ENCODE data around the gene NT5DC1. TPM values are rescaled to one million over a fixed set of nuclear protein-coding genes. Genes with fewer than 3 reads are reported as not detected.
"Not testable (repeated sequence)": the region's sequence is repeated elsewhere in the genome, so short reads cannot be mapped to it uniquely, and the experiment has no call there.

NT5DC1 gene
- total and polyA plus RNA-seq, 4 donors = 8.6 to 49.0 (median 22.1) TPM

DNA sequence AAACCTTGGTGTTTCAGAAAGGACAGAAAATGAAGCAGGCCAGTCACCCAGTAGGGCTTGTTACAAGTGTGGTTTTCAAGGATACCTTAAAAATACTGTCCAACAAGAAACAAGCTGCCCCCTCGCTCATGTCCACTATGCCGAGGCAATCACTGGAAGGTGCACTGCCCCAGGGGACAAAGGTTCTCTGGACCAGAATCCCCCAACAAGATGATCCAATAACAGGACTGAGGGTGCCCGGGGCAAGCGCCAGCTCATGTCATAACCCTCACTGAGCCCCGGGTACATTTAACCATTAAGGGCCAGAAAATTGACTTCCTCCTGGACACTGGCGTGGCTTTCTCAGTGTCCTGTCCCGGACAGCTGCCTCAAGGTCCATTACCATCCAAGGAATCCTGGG, 6.6 kb upstream of the NT5DC1 start:
- no peaks in the 10 kb centered on the region for H3K27me3 ChIP-seq (ENCODE audit: control insufficient read depth in 3 of 3, insufficient read depth in 3 of 3, low read length in 2 of 3)
- peaks cover 0 to 8% (median 0%) of the 10 kb centered on the region in 5 donors for H3K4me1 ChIP-seq (ENCODE audit: control insufficient read depth in 5 of 5, insufficient read depth in 5 of 5, low read length in 5 of 5)
- WGBS, 2 donors = 97 to 98% methylated on average over 7 of the region's 7 CpGs
- H3K9ac ChIP-seq (ENCODE audit: insufficient read depth in 1 of 2, low read length in 2 of 2) = no peak overlapping the region
- TF ChIP-seq, protein P1, sequence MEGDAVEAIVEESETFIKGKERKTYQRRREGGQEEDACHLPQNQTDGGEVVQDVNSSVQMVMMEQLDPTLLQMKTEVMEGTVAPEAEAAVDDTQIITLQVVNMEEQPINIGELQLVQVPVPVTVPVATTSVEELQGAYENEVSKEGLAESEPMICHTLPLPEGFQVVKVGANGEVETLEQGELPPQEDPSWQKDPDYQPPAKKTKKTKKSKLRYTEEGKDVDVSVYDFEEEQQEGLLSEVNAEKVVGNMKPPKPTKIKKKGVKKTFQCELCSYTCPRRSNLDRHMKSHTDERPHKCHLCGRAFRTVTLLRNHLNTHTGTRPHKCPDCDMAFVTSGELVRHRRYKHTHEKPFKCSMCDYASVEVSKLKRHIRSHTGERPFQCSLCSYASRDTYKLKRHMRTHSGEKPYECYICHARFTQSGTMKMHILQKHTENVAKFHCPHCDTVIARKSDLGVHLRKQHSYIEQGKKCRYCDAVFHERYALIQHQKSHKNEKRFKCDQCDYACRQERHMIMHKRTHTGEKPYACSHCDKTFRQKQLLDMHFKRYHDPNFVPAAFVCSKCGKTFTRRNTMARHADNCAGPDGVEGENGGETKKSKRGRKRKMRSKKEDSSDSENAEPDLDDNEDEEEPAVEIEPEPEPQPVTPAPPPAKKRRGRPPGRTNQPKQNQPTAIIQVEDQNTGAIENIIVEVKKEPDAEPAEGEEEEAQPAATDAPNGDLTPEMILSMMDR (IDR thresholded peaks at IDR 0.05; ENCODE audit: control extremely low read depth, extremely low read depth) = no peak
- H3K9me3 ChIP-seq (ENCODE audit: control insufficient read depth in 4 of 4, insufficient read depth in 3 of 4, low read length in 3 of 4) = peaks cover 0 to 6% (median 0%) of the 10 kb centered on the region in 4 donors
- DNase-seq (no peak), ATAC-seq (ENCODE audit: insufficient read depth, low FRiP score) (no peak)
- no peak overlapping the region for H3K4me3 ChIP-seq
- no peaks in the 10 kb centered on the region for H3K36me3 ChIP-seq (ENCODE audit: control insufficient read depth in 4 of 4, insufficient read depth in 4 of 4, low read length in 4 of 4)
- H3K27ac ChIP-seq (ENCODE audit: low read depth in 1 of 2, low read length in 1 of 2) = peak overlapping the region in 1 of 2 donors; percentile 68

DNA sequence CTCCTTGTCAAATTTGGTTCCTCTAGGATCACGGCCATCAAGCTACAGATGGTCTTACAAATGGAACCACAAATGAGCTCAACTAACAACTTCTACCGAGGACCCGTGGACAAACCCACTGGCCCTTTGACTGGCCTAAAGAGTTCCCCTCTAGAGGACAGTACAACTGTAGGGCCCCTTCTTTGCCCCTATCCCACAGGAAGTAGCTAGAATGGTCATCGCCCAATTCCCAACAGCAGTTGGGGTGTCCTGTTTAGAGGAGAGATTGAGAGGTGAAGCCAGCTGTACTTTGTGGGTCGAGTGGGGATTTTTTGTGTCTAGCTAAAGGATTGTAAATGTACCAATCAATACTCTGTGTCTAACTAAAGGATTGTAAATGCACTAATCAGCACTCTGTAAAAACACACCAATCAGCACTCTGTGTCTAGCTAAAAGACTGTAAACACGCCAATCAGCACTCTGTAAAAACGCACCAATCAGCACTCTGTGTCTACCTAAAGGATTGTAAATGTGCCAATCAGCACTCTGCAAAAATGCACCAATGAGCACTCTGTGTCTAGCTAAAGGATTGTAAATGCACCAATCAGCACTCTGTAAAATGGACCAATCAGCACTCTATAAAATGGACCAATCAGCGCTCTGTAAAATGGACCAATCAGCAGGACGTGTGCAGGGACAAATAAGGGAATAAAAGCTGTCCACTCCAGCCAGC, 4.4 kb upstream of the NT5DC1 start:
- WGBS, 2 donors = 91 to 93% methylated on average over 9 of the region's 9 CpGs
- H3K27ac ChIP-seq (ENCODE audit: low read depth in 1 of 2, low read length in 1 of 2); DNase-seq; H3K27me3 ChIP-seq (ENCODE audit: control insufficient read depth in 3 of 3, insufficient read depth in 3 of 3, low read length in 2 of 3); ATAC-seq (ENCODE audit: insufficient read depth, low FRiP score); H3K9me3 ChIP-seq (ENCODE audit: control insufficient read depth in 4 of 4, insufficient read depth in 3 of 4, low read length in 3 of 4); H3K36me3 ChIP-seq (ENCODE audit: control insufficient read depth in 4 of 4, insufficient read depth in 4 of 4, low read length in 4 of 4); H3K9ac ChIP-seq (ENCODE audit: insufficient read depth in 1 of 2, low read length in 2 of 2); H3K4me3 ChIP-seq: not testable (repeated sequence)
- H3K4me1 ChIP-seq (ENCODE audit: control insufficient read depth in 5 of 5, insufficient read depth in 5 of 5, low read length in 5 of 5) = peaks cover 0 to 15% (median under 1%) of the 10 kb centered on the region in 5 donors

DNA sequence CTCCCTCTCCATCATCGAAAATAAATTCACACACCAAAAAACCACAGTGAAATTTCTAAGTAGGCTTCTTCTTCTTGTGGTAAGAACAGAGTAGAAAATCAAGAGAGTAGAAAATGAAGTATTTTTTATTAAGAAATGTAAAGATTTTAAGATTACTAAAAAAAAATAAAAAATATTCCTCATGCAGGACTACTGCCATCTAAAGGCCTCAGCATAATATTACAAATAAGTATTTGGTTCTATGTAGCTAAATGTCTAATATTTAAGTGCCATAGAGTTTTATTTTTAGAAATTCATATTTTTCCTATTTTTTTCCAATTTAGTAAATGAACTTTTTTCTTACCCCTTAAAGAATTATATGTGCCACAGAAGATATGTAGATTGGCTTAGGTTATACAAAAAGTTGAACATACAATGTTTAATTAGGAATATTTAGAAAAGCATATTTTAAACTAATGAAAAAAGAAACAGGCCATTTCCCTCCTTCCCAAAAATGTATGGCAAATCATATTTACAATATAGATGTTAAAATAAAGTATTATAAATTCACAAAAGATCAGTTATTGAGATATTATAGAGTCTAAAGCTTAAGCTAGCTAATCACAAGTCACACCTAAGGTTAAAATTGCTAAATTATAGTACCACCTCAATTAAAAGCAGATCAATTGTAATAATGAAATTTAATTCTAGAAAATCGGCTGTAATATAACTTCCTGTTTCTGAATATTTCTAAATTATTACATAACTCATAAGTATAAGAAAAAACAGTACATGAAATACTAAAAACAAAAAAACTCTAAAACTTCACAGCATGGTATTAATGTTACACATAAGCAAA, 3.5 kb upstream of the NT5DC1 start:
- no peak overlapping the region for H3K9ac ChIP-seq (ENCODE audit: insufficient read depth in 1 of 2, low read length in 2 of 2)
- H3K4me1 ChIP-seq (ENCODE audit: control insufficient read depth in 5 of 5, insufficient read depth in 5 of 5, low read length in 5 of 5) = peaks cover 0 to 25% (median 6%) of the 10 kb centered on the region in 5 donors
- H3K27me3 ChIP-seq (ENCODE audit: control insufficient read depth in 3 of 3, insufficient read depth in 3 of 3, low read length in 2 of 3) = no peaks in the 10 kb centered on the region
- TF ChIP-seq, protein P1 (IDR thresholded peaks at IDR 0.05; ENCODE audit: control extremely low read depth, extremely low read depth) = peak; percentile 26
- 22 to 34% methylated on average over 2 of the region's 2 CpGs for WGBS, 2 donors
- no peak overlapping the region for H3K4me3 ChIP-seq
- DNase-seq (peak in 2 of 3 donors; percentile 45 to 54), ATAC-seq (ENCODE audit: insufficient read depth, low FRiP score) (no peak)
- no peak overlapping the region for H3K27ac ChIP-seq (ENCODE audit: low read depth in 1 of 2, low read length in 1 of 2)
- peaks cover 0 to 6% (median under 1%) of the 10 kb centered on the region in 4 donors for H3K36me3 ChIP-seq (ENCODE audit: control insufficient read depth in 4 of 4, insufficient read depth in 4 of 4, low read length in 4 of 4)
- H3K9me3 ChIP-seq (ENCODE audit: control insufficient read depth in 4 of 4, insufficient read depth in 3 of 4, low read length in 3 of 4) = peaks cover 0 to 6% (median 0%) of the 10 kb centered on the region in 4 donors

DNA sequence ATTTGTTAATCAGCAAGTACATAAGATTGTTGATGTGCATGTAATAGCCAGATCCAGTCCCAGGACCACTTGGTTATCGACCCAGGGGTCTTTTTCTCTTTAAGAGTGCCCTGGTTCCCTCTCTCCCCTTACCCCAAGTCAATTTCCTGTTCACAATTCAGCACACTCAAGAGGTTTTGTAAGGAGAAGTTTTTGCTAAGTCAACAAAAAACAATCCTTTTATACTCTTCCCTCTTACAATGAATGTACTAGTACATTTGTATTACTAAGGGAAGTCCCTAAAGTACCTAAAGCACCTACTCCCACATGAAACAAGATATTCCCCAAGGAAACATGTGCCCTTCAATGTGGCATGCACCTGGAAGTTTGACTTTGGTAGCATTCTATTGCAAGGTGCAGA, 1.6 kb upstream of the NT5DC1 start:
- Histone ChIP-seq H3K27me3 (ENCODE audit: control insufficient read depth in 3 of 3, insufficient read depth in 3 of 3, low read length in 2 of 3) (no peaks in the 10 kb centered on the region), H3K9ac (ENCODE audit: insufficient read depth in 1 of 2, low read length in 2 of 2) (no peak overlapping the region), H3K4me1 (ENCODE audit: control insufficient read depth in 5 of 5, insufficient read depth in 5 of 5, low read length in 5 of 5) (peaks cover 0 to 30% (median 12%) of the 10 kb centered on the region in 5 donors), H3K4me3 (no peak overlapping the region), H3K36me3 (ENCODE audit: control insufficient read depth in 4 of 4, insufficient read depth in 4 of 4, low read length in 4 of 4) (peaks cover 0 to 10% (median 3%) of the 10 kb centered on the region in 4 donors), H3K9me3 (ENCODE audit: control insufficient read depth in 4 of 4, insufficient read depth in 3 of 4, low read length in 3 of 4) (peaks cover 0 to 6% (median 0%) of the 10 kb centered on the region in 4 donors), H3K27ac (ENCODE audit: low read depth in 1 of 2, low read length in 1 of 2) (peak overlapping the region in 1 of 2 donors; percentile 41)
- no peak for ATAC-seq (ENCODE audit: insufficient read depth, low FRiP score)
- TF ChIP-seq, protein P1 (IDR thresholded peaks at IDR 0.05; ENCODE audit: control extremely low read depth, extremely low read depth) = no peak
- peak in 1 of 3 donors; percentile 26 for DNase-seq
- WGBS, 2 donors = 64 to 83% methylated on average over 1 of the region's 1 CpG

Data from lung (tissue), 12 donors.